HG03571 (cell line): Measurements from ENCODE around the gene ADGRG4.
"Not testable (repeated sequence)": the region's sequence is repeated elsewhere in the genome, so short reads cannot be mapped to it uniquely, and the experiment has no call there.

ENCODE experiments used
- ATAC-seq: cut with Tn5 transposase; IDR thresholded peaks from one replicate; pipeline ENCODE4 v1.9.1; 2021; ENCODE audit not compliant: unreplicated experiment

ADGRG4 gene

DNA sequence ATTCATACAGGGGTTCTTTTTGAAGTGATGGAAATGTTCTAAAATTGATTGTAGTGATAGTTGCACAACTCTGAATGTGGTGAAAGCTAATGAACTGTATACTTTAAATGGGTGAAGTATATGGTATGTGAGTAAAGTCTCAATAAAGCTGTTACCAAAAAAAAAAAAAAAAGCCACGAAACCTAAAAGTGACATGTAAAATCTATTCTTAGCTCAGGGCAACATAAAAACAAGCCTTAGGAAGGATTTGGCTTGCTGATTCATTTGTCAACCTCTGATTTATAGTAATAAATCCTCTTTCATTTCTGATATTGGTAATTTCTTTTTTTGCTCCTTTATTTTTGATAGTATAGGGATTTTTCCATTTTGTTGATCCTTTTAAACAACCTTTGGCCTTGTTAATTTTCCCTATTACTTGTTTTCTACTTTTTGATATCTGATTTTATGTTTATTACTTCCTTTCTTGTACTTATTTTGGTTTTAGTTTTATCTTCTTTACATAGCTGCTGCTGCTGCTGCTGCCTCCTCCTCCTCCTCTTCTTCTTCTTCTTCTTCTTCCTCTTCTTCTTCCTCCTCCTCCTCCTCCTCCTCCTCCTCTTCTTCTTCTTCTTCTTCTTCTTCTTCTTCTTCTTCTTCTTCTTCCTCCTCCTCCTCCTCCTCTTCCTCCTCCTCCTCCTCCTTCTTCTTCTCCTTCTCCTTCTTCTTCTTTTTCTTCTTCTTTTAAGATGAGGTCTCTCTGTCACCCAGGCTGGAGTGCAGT, 79.4 kb downstream of the ADGRG4 start:
- ATAC-seq, result no peak

DNA sequence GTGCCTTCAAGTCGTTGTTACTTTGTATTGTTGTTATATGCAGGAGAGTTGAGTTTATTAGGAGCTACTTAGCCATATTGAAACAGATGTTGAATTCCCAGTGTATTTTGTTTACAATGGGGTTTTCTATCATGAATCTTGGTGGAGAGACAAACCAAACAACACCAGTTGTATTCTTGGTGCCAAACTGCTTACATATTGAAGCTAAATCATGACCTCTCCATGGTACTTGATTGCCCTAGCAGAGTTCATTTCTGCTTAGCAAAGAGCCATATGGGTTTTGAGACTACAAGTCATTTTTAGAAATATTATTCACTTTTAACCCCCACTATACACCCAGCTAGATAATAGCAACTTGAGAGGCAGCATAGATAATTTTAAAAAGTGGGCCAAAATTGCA, 85.4 kb downstream of the ADGRG4 start:
- no peak for ATAC-seq

DNA sequence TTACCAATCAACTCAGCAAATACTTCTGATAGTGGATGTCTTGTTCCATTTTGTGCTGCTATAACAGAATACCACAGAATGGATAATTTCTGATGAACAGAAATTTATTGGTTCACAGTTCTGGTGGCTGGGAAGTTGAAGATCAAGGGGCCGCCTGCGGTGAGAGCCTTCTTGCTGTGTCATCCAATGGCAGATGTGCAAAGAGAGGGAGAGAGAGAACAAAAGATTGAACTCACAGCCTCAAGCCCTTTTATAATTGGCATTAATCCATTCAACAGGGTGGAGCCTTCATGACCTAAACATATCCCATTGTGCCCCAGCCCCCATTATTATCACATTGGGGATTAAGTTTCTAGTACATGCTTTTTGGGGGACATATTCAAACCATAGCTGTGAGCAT, 86.1 kb downstream of the ADGRG4 start:
- ATAC-seq, result no peak

DNA sequence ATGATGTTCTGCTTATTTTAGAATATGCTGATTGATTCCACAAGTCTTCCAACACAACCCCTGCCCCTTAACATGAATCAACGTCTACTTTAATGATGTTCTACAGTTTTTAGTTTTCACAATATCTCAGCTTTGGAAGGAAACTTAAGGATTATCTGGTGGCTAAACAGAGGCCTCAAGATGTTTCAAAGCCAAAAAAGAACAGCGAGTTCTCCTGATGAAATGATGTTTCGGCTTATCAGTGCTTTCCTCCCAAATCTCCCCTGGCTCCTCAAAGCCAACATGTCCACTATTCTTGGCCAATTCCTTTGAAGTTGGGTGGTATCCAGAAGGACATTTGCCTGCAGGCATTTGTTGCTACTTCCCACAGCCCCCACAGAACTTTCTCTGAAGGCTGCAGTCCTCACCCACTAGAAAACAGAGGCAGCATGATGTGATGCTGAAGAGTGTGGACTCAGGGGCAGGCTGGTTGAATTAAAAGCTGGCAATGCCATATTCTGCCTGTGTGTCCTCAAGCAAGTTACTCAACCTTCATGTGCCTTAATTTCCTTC, 87.3 kb downstream of the ADGRG4 start:
- no peak for ATAC-seq

DNA sequence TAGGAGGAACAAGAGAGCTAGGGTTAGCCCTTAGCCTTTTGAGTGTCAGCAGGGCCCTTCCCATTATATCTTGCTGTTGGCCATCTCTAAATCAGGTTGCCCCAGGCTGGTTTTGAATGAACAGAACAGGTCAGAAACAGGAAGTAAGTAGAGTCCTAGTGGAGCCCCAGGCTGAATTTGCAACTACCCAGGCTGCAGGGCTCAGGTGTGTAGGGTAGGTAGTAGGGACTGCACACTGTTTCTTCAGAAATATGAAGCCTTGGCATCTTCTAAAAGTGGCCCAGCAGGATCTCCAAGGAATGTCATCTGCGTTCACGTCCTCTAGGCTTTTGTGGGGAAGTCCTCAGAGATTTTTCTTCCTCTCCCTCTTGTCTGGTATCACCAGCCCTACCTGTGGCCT, 90.2 kb downstream of the ADGRG4 start:
- no peak for ATAC-seq

DNA sequence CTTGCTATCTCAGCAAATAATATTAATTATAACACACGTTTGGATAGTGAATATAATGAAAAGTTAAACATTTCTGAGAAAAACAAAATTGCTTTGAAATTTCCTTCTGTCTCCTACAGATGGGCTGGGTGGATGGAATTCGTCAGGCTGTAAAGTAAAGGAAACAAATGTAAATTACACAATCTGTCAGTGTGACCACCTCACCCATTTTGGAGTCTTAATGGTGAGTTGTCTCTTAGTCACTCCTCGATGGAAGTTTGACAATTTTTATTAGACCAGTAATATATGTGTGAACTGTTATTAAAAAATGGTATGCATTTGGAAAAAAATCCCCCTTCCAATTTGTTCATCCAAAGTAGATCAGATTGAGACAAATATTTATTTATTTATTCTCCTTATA, 94.5 kb downstream of the ADGRG4 start:
- ATAC-seq, result no peak

DNA sequence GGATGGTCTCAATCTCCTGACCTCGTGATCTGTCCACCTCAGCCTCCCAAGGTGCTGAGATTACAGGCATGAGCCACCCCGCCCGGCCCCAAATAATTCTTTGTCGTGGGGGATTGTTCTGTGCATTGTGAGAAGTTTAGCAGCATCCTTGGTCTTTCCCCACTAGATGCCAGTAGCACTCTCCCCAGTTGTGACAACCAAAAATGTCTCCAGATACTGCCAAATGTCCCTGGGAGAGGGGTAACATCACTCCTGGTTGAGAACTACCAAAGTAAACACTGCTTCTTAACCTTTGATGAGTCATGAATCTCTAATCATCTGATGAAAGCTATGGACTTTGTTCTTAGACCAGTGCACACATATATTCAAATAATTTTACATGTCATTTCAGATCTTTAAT, 96.2 kb downstream of the ADGRG4 start:
- no peak for ATAC-seq

DNA sequence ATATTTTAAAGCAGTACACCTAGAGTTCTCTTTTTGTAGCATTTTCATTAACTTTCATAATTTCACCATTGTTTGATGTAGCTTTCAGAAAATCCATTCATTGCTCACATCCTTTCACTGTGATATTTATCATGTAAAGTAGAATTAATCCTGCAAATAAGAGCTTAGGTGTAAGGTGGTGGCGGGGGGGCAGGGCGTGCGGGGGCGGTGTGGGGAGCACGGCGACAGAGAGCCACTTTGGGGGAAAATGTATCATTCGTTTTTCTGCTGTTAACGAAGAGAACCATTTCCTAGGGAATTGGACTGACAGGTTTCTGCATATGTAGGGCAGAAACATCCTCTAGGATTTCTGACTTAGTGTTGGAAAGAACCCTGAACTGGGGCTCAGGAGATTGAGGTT, 104.4 kb downstream of the ADGRG4 start:
- ATAC-seq, result no peak

DNA sequence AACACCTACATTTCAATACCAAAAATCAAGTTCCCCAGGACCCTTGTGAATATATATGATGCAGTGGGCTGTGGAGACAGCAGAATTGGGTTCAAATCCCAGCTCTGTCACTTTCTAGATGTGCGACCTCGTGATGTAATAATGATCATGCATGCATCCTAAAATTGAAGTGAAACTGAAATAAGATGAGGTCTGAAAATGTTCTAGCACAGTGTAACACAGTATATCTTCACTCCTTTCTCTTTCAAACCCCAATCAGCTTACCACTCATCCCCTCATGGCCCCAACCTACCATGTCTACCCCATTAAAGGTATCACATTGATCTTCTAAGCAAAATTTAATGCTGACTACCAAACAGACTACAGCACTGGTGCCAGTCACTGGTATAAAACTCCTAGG, 117.0 kb downstream of the ADGRG4 start:
- no peak for ATAC-seq

DNA sequence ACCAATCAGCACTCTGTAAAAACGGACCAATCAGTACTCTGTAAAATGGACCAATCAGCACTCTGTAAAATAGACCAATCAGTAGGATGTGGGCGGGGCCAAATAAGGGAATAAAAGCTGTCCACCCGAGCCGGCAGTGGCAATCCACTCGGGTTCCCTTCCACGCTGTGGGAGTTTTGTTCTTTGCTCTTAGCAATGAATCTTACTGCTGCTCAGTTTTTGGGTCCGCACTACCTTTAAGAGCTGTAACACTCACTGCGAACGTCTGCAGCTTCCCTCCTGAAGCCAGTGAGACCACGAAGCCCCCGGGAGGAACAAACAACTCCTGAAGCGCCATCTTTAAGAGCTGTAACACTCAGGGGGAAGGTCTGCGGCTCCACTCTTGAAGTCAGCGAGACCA, 120.6 kb downstream of the ADGRG4 start:
- ATAC-seq, result no peak

DNA sequence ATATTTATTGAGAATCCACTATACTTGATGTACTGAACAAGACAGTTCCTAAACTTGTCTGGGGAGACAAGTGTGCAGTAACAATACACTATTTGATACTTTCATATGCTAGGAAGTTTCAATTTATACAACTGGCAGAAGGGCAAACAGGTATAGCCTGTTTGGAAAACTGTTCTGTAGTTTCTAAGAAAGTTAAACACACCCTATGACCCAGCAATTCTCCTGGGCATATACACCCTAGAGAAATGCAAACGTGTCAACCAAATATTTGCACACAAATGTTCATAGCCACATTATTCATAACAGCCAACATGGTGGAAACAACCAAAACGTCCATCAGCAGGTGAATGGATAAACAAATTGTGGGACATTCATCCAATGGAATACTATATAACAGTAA, 123.0 kb downstream of the ADGRG4 start:
- ATAC-seq, result no peak

DNA sequence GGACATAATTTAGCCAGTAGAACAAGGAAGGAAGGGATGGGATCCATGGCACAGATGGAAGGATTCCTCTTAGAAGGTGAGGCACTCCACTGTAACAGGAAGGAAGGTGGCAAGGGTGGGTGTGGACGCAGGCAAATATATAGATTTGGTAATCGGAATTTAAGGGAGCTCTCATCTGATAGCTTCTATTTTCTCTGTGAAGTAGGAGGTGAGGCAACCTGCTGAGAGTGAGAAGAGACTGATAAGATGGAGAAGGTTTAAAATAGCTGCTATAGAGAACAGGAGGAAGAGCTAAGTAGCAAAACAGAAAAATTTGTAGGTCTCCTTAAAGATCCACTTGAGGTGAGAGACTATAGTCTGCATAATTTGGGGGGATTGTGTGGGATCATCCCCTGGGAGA, 125.2 kb downstream of the ADGRG4 start:
- no peak for ATAC-seq

DNA sequence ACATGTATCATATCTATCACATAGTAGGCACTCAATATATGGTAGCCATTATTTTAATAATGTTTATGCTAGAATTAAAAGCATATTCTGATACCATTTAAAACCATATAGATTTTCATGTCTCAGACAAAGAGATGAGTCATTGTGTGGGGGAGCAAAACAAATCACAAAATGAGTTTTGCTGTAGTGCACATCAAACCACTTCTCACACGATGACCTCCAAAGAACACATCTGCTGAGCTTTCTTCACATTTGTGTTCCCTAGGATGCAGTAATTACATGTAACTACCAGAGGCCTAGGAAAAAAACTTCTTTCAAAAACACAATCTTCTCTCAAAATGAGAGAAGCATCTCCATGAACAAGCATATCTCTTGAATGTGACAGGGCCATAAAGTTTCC, 130.9 kb downstream of the ADGRG4 start:
- no peak for ATAC-seq

DNA sequence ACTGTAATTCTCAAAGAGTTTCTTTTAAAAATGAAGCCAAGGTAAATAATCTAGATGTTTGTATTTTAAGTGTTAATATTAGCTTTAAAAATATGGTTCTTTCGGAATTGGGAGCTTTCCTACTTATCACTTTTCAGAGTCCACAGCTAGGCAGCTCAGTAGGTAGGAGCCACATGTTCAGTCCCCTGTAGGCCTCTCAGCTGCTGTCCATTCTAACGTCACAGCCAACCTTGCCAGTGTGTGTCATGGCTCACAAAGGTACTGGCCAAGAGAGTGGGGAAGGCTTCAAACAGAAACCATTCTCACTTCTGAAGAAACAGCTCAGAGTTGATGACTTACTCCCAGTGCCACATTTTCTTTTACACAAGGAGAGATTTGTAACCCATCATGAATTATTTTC, 137.0 kb downstream of the ADGRG4 start:
- ATAC-seq, result no peak

DNA sequence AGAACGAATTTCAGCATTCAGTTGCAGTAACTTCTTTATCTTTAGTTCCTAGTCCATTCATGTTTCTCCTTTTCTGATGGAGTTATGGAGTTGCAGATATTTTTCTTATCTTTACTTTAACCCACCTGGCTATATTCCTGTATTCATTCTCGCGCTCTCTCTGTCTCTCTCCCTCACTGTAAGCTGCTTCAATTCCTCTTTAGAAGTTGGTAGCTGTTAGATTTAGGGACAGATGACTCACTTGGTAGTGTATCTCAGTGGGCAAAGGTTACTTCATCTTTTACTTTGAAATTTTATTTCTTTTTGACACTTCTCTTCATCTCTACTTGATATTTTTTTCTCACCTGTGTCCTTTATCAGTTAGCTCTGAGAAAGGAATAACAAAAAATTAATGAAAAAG, 137.4 kb downstream of the ADGRG4 start:
- no peak for ATAC-seq

DNA sequence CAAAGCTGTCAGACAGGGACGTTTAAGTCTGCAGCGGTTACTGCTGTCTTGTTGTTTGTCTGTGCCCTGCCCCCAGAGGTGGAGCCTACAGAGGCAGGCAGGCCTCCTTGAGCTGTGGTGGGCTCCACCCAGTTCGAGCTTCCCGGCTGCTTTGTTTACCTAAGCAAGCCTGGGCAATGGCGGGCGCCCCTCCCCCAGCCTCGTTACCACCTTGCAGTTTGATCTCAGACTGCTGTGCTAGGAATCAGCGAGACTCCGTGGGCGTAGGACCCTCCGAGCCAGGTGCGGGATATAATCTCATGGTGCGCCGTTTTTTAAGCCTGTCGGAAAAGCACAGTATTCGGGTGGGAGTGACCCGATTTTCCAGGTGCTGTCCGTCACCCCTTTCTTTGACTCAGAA, 144.9 kb downstream of the ADGRG4 start:
- ATAC-seq, result not testable (repeated sequence)

DNA sequence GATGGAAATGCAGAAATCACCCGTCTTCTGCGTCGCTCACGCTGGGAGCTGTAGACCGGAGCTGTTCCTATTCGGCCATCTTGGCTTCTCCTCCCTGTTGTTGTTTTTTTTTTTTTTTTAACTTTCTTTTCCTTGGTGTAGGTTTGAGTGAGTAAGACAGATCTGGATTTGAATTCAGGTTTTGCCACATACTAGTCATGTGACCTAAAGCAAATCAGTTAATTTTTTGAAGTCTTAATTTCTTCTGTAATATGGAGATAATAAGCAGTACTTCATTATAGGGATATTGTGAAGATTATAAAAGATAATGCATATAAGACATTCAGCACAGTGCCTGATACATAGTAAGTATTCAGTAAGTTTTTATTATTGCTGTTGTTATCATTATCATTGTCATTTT, 145.4 kb downstream of the ADGRG4 start:
- no peak for ATAC-seq

DNA sequence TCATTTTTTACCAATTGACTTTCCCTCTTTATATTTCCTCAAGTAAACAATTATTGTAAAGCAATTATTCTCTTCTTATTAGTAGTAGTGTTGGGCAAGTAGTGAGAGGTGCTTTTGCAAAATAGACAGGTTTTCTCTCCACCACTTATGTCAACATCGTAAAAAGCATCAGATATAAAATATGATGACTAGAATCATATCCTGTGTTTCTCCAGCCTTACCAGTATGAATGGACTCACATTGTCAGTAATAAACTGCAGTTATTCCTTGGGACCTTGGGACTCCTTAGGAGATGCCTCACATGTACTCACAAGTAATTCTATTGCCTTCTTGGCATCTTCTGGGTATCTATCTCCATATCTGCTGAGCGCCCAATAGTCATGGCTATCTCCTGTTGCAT, 146.5 kb downstream of the ADGRG4 start:
- ATAC-seq, result no peak

DNA sequence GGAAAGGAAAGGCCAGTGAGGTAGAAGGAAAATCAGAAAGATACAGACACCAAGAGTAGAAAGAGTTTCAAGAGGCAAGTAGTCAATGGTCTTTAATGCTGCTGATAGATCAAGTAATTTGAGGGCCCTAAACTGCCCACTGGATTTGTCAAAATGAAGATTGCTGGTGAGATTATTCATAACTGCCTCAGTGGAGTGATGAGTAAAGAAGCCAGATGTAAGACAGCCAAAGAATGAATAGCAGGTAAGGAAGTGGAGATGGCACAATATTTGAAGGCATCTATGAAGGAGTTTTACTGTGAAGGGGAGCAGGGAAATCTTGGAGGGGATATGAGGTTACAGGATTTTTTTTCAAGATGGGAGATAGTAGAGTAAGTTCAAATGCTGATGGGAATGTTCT, 147.2 kb downstream of the ADGRG4 start:
- no peak for ATAC-seq

DNA sequence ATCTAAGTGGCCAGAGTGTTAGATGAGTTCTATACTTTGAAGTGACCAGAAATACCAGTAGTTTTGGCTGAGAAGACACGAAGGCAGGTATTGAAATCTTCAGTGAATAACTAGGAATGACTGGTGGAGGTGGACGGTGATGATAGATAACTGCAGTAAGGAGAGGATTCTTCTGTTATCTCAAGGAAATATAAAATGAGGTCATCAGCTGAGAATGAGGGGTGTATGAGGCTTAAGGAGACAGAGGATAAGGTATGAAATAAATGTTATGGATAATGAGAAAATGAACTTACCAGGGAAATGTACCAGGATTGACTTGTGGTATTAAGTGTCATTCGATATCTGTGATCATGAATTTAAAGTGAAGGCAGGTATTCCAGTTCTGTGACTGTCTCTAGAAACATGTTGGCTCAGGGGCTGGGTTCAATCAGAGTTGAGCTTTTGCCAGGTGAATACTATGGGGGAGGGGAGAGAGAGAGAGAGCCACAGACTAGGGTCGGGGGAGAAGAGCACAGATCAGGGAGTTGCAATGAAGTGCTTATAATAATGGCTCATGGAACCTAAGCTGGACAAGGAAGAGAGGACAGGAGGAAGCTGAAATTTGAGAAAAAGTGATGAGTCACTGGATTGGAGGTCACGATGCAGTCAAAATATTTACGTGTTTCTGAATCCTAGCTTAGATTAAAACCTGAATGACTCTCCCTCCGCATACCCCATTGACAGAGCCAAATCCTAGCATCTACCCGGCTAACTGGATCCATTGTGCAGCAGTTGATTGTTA, 149.5 kb downstream of the ADGRG4 start:
- no peak for ATAC-seq

DNA sequence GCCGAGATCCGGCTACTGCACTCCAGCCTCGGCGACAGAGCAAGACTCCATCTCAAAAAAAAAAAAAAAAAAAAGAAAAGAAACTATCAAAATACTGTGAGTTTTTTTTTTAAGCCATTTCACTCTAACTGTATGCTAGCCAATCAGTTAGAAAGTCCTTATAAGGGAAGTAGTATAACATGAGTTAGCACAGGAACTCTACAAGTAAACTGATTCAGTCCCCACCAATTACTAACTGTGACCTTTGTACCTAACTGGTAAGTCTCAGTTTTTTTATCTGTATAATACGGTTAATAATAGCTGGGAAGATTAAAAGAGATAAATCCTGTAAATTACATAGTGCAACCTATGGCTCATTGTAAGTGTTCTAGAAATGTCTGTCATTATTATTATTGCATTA, 151.9 kb downstream of the ADGRG4 start:
- no peak for ATAC-seq

DNA sequence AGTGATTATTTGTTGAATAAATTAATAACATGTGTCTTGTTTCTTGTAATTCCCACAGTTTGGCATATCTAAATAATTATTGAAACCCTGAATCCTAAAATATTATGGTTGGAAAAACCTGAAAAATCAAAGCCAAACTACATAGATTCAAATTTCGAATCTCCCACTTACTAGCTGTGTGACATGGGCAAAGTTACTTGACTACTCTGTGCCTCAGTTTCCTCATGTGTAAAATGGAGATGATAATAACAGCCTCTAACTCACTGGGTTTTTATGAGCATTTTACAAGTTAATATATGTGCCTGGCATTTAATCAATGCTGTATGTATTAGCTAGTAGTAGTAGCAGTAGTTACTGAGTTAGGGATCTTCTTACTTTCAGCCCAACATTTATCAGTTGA, 152.4 kb downstream of the ADGRG4 start:
- no peak for ATAC-seq
